ENCODE measurements around the gene KCNMA1. TPM values are rescaled to one million over a fixed set of nuclear protein-coding genes. Genes with fewer than 3 reads are reported as not detected.

KCNMA1 gene
- total RNA-seq, 3 donors from 2014 or later (not counting 1 experiment from before 2014, with no cell fraction given): 0.40 to 1.8 (median 0.63) TPM

DNA sequence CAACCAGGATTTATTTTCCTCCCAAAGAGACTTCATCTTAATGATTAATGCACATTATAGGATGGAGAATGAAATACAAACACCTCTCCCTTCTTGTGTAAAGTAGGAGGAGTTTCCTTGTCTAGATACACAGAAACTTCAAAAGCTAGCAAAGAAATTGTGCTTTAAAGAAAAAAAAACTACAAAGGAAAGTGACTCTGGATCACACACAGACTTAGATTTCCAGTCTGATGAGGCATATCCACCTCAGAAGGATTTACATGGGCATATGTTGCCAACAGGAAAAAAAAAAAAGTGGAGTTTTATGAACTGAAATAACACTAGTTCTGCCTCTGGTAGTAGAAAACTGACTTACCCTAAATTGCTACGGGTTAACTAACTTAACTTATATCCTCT is 449.6 kb downstream of the KCNMA1 start:
- H3K27ac ChIP-seq (ENCODE audit: low read length): no peak overlapping the region
- no peaks in the 10 kb centered on the region for H3K4me1 ChIP-seq (ENCODE audit: control insufficient read depth, insufficient read depth, low read length)
- no peaks in the 10 kb centered on the region for H3K27me3 ChIP-seq (ENCODE audit: control insufficient read depth, insufficient read depth, low read length)
- DNase-seq: no peak
- Mint-ChIP-seq H3K27ac (no peak overlapping the region), H3K36me3 (no peaks in the 10 kb centered on the region), H3K27me3 (ENCODE audit: low read depth in 2 of 2) (peaks cover 10 to 33% of the 10 kb centered on the region in 2 donors), H3K4me1 (no peaks in the 10 kb centered on the region), H3K9me3 (no peaks in the 10 kb centered on the region), H3K4me3 (no peak overlapping the region)
- no peaks in the 10 kb centered on the region for H3K36me3 ChIP-seq (ENCODE audit: control insufficient read depth, insufficient read depth, low read length)
- H3K9me3 ChIP-seq (ENCODE audit: control insufficient read depth, insufficient read depth, low read length): no peaks in the 10 kb centered on the region
- TF ChIP-seq, protein P1, sequence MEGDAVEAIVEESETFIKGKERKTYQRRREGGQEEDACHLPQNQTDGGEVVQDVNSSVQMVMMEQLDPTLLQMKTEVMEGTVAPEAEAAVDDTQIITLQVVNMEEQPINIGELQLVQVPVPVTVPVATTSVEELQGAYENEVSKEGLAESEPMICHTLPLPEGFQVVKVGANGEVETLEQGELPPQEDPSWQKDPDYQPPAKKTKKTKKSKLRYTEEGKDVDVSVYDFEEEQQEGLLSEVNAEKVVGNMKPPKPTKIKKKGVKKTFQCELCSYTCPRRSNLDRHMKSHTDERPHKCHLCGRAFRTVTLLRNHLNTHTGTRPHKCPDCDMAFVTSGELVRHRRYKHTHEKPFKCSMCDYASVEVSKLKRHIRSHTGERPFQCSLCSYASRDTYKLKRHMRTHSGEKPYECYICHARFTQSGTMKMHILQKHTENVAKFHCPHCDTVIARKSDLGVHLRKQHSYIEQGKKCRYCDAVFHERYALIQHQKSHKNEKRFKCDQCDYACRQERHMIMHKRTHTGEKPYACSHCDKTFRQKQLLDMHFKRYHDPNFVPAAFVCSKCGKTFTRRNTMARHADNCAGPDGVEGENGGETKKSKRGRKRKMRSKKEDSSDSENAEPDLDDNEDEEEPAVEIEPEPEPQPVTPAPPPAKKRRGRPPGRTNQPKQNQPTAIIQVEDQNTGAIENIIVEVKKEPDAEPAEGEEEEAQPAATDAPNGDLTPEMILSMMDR (IDR thresholded peaks at IDR 0.05): no peak
- intact Hi-C loops (cut with micrococcal nuclease): no loop called here
- WGBS (ENCODE audit: insufficient coverage): no CpG with 5 or more reads among the region's 1 CpG
- ATAC-seq: no peak
- no peak overlapping the region for H3K4me3 ChIP-seq (ENCODE audit: low read length)

DNA sequence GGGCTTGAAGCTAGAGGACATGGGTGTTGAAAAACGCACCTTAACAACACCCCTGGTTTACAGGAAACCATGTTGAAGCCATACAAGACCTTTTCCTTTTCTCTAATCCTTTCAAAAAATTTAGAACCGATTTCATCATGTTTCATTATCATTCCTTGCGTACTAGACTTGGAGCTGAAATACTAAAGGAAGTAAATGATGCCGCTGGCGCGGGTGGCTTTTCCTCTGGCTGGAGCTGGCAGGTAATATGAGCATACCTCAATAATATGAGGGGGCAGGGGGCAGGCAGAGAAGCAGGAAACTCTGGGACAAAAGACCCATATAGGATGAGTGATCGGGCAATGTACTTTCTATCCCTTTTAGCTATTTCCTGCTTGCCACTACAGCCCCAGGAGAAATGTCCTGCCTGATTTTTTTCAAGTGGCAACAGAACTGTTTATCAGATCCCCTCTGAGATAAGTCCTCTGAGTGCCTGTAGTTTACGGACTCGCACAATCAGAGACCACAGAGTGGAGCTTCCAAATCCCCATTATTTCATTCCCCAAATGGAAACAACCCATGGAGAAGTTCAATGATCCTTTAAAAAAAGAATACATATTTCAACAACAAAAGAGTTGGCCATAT is 450.1 kb downstream of the KCNMA1 start:
- H3K27ac Mint-ChIP-seq: no peak overlapping the region

DNA sequence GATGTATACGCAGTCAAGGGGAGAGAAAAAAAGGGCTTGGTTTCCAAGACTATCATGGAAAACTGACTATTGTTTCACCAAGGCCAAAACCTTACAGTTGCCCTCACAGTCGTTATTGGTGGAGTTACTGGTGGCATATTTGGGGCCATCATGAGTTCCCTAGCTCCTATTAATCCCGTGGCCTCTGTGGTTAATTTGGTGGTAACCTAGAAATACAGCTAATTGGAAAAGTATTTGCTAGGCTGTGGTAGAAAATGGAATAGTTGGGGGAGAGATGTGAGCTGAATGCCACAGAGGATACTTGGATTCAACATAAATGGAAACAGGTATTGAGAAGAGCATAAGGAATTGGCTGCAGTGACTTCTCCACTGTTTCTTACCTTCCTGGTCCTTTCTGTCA is 450.7 kb downstream of the KCNMA1 start:
- H3K27ac ChIP-seq (ENCODE audit: low read length): no peak overlapping the region
- intact Hi-C loops (cut with micrococcal nuclease): no loop called here
- Mint-ChIP-seq H3K27ac (no peak overlapping the region), H3K4me1 (no peaks in the 10 kb centered on the region), H3K36me3 (no peaks in the 10 kb centered on the region), H3K9me3 (no peaks in the 10 kb centered on the region), H3K27me3 (ENCODE audit: low read depth in 2 of 2) (peaks cover 6 to 23% of the 10 kb centered on the region in 2 donors), H3K4me3 (no peak overlapping the region)
- TF ChIP-seq, protein P1 (IDR thresholded peaks at IDR 0.05): no peak
- H3K4me1 ChIP-seq (ENCODE audit: control insufficient read depth, insufficient read depth, low read length): no peaks in the 10 kb centered on the region
- H3K9me3 ChIP-seq (ENCODE audit: control insufficient read depth, insufficient read depth, low read length): no peaks in the 10 kb centered on the region
- 81% methylated on average over 3 of the region's 3 CpGs for WGBS (ENCODE audit: insufficient coverage)
- H3K4me3 ChIP-seq (ENCODE audit: low read length): no peak overlapping the region
- H3K36me3 ChIP-seq (ENCODE audit: control insufficient read depth, insufficient read depth, low read length): no peaks in the 10 kb centered on the region
- ATAC-seq (no peak), DNase-seq (no peak)
- H3K27me3 ChIP-seq (ENCODE audit: control insufficient read depth, insufficient read depth, low read length): no peaks in the 10 kb centered on the region

More for the DNA sequence above, 450.1 kb downstream of the KCNMA1 start:
- H3K4me3 ChIP-seq (ENCODE audit: low read length): no peak overlapping the region
- no peaks in the 10 kb centered on the region for H3K9me3 ChIP-seq (ENCODE audit: control insufficient read depth, insufficient read depth, low read length)
- H3K36me3 ChIP-seq (ENCODE audit: control insufficient read depth, insufficient read depth, low read length): no peaks in the 10 kb centered on the region
- H3K27ac ChIP-seq (ENCODE audit: low read length): no peak overlapping the region
- Mint-ChIP-seq H3K9me3 (no peaks in the 10 kb centered on the region), H3K27me3 (ENCODE audit: low read depth in 2 of 2) (peaks cover 9 to 29% of the 10 kb centered on the region in 2 donors), H3K36me3 (no peaks in the 10 kb centered on the region), H3K4me1 (no peaks in the 10 kb centered on the region), H3K4me3 (no peak overlapping the region)
- intact Hi-C loops (cut with micrococcal nuclease): no loop called here
- no peak for ATAC-seq
- TF ChIP-seq, protein P1 (IDR thresholded peaks at IDR 0.05): no peak
- H3K27me3 ChIP-seq (ENCODE audit: control insufficient read depth, insufficient read depth, low read length): no peaks in the 10 kb centered on the region
- 87% methylated on average over 8 of the region's 9 CpGs for WGBS (ENCODE audit: insufficient coverage)
- no peaks in the 10 kb centered on the region for H3K4me1 ChIP-seq (ENCODE audit: control insufficient read depth, insufficient read depth, low read length)
- DNase-seq: no peak

DNA sequence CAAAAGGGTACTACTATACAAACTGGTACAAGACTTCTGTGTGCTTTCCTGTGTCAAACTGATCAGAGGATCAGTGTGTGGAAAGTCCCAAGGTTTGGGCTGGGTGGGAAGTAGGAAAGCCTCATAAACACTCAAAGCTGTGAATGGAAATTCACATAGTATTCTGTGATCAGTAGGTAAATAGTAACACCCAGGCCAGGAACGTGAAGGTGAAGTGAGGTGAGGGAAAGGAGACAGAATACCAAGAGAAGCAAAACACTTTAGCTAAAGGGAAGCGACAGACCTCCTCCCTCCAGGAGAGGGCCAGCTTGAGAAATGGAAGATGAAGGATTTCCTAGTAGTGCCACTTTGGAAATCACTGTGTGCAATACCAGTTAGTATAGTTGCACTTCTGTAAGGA is 451.9 kb downstream of the KCNMA1 start:
- H3K27me3 Mint-ChIP-seq (ENCODE audit: low read depth in 2 of 2): peaks cover 6 to 16% of the 10 kb centered on the region in 2 donors
- Histone ChIP-seq H3K4me3 (ENCODE audit: low read length) (no peak overlapping the region), H3K4me1 (ENCODE audit: control insufficient read depth, insufficient read depth, low read length) (no peaks in the 10 kb centered on the region), H3K36me3 (ENCODE audit: control insufficient read depth, insufficient read depth, low read length) (no peaks in the 10 kb centered on the region), H3K27ac (ENCODE audit: low read length) (no peak overlapping the region), H3K9me3 (ENCODE audit: control insufficient read depth, insufficient read depth, low read length) (no peaks in the 10 kb centered on the region), H3K27me3 (ENCODE audit: control insufficient read depth, insufficient read depth, low read length) (no peaks in the 10 kb centered on the region)
- H3K9me3 Mint-ChIP-seq: no peaks in the 10 kb centered on the region
- DNase-seq (no peak), ATAC-seq (no peak)
- no peaks in the 10 kb centered on the region for H3K36me3 Mint-ChIP-seq
- TF ChIP-seq, protein P1 (IDR thresholded peaks at IDR 0.05): no peak
- 79% methylated on average over 2 of the region's 2 CpGs for WGBS (ENCODE audit: insufficient coverage)
- intact Hi-C loops (cut with micrococcal nuclease): no loop called here
- no peaks in the 10 kb centered on the region for H3K4me1 Mint-ChIP-seq
- H3K4me3 Mint-ChIP-seq: no peak overlapping the region
- H3K27ac Mint-ChIP-seq: no peak overlapping the region
